NCI-H82 (cell line): ENCODE data around the gene KCNK18.
"Not testable (repeated sequence)": the region's sequence is repeated elsewhere in the genome, so short reads cannot be mapped to it uniquely, and the experiment has no call there.

Experiments
- DNase-seq: peaks from one replicate; lab custom pipeline; 2025; lab: John Stamatoyannopoulos, UW

Gene KCNK18

GRCh38 chr10:117170244-117170643, 27.0 kb upstream of the KCNK18 start:
- no peak for DNase-seq

- DNase-seq: peak; percentile 80
Observed at GRCh38 chr10:117174439-117175214, 22.7 kb upstream of the KCNK18 start.

- DNase-seq: peak; percentile 38
Observed at GRCh38 chr10:117175215-117175900, 21.9 kb upstream of the KCNK18 start.

GRCh38 chr10:117175901-117176534, 21.3 kb upstream of the KCNK18 start:
- peak; percentile 95 for DNase-seq

GRCh38 chr10:117178190-117178589, 19.1 kb upstream of the KCNK18 start:
- DNase-seq: no peak

GRCh38 chr10:117184296-117184695, 13.0 kb upstream of the KCNK18 start:
- DNase-seq: no peak

- no peak for DNase-seq
Observed at GRCh38 chr10:117184821-117185220, 12.5 kb upstream of the KCNK18 start.

GRCh38 chr10:117185817-117186216, 11.5 kb upstream of the KCNK18 start:
- DNase-seq: not testable (repeated sequence)

- DNase-seq: no peak
Observed at GRCh38 chr10:117186832-117187615, 10.3 kb upstream of the KCNK18 start.

GRCh38 chr10:117188371-117188770, 8.9 kb upstream of the KCNK18 start:
- DNase-seq: no peak

- no peak for DNase-seq
Observed at GRCh38 chr10:117189557-117189956, 7.7 kb upstream of the KCNK18 start.

GRCh38 chr10:117198088-117198487, 799 bp downstream of the KCNK18 start:
- no peak for DNase-seq

GRCh38 chr10:117201826-117202225, 4.5 kb downstream of the KCNK18 start:
- no peak for DNase-seq

GRCh38 chr10:117204316-117204715, 7.0 kb downstream of the KCNK18 start:
- DNase-seq: no peak

- DNase-seq: no peak
Observed at GRCh38 chr10:117212176-117212575, 14.9 kb downstream of the KCNK18 start.

GRCh38 chr10:117214401-117214800, 17.1 kb downstream of the KCNK18 start:
- no peak for DNase-seq

GRCh38 chr10:117215079-117215478, 17.8 kb downstream of the KCNK18 start:
- no peak for DNase-seq

- DNase-seq: no peak
Observed at GRCh38 chr10:117216028-117216427, 18.7 kb downstream of the KCNK18 start.

GRCh38 chr10:117216611-117217195, 19.4 kb downstream of the KCNK18 start:
- DNase-seq: peak; percentile 71

- DNase-seq: no peak
Observed at GRCh38 chr10:117217196-117217761, 20.0 kb downstream of the KCNK18 start.

GRCh38 chr10:117218654-117219053, 21.4 kb downstream of the KCNK18 start:
- DNase-seq: peak; percentile 41
